Ascending aorta (tissue), 2 donors: Measurements from ENCODE around the gene BMP6. TPM values are rescaled to one million over a fixed set of nuclear protein-coding genes. Genes with fewer than 3 reads are reported as not detected.
A peak's percentile ranks its signal among the peaks of the same experiment; 100 is the strongest.

Experiments
- DNase-seq, 2 donors: peaks; one replicate each; pipeline ENCODE4 v3.0.0-alpha.2; 2019; ENCODE audit warnings: low spot score in 2 of 2
- H3K27ac ChIP-seq, 2 donors: fragments of 200-600 bp; sonication (generic); one replicate each; pipeline ENCODE4 v1.5.1; 2016 to 2017; ENCODE audit warnings: mild to moderate bottlenecking in 1 of 2
- H3K27me3 ChIP-seq: fragments of 200-600 bp; sonication (generic); one replicate; pipeline ENCODE4 v1.5.1; 2017
- H3K36me3 ChIP-seq, 2 donors: fragments of 200-600 bp; sonication (generic); one replicate each; pipeline ENCODE4 v1.5.1; 2016
- H3K4me1 ChIP-seq, 2 donors: fragments of 200-600 bp; sonication (generic); one replicate each; pipeline ENCODE4 v1.5.1; 2016 to 2017; ENCODE audit warnings: mild to moderate bottlenecking in 1 of 2
- H3K4me3 ChIP-seq, 2 donors: fragments of 200-600 bp; sonication (generic); one replicate each; pipeline ENCODE4 v1.5.1; 2016 to 2017; ENCODE audit warnings: mild to moderate bottlenecking in 1 of 2
- H3K9me3 ChIP-seq, 2 donors: fragments of 200-600 bp; sonication (generic); one replicate each; pipeline ENCODE4 v1.5.1; 2016
- intact Hi-C: fragments of 100-400 bp; cut with DNase I; formaldehyde crosslinking; loops from one replicate; pipeline ENCODE4 v1.15.1; 2023
- total RNA-seq: library from RNA; depleted of rRNA; stranded (reverse); fragments of >200 nt; gene quantifications from one replicate; pipeline ENCODE4 v1.1.0, GENCODE V29; 2016
- TF ChIP-seq, protein P1 (sequence below), 3 experiments: fragments of 200-600 bp in 2 of 3; fragments of 450-650 bp in 1 of 3; sonication (generic) in 2 of 3; IDR thresholded peaks; one replicate each; pipeline ENCODE4 v1.5.1; 2016 to 2019; ENCODE audit warnings: antibody characterized with exemption in 3 of 3, mild to moderate bottlenecking in 1 of 3, moderate library complexity in 1 of 3

BMP6 gene
- total RNA-seq, 1 donor from 2014 or later, result 16.0 TPM

DNA sequence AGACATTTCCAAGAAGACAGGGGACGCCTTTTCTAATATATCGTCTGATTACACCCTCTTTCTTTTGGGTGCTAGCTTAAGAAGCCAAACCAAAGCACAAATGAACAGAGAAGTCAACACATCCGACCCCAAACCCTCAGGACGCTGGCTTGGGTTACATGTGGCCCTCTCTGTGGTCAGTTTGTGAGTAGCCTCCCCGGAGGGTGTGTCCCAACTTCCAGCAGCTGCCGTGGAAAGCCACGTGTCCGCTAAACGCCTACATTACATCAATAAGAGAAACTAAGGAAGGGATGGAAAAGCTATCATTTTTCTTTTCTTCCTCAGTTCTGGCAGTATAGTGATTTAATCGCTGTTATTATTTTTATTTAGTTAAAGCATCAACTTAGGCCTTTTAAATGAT, 487 bp upstream of the BMP6 start:
- TF ChIP-seq, protein P1, sequence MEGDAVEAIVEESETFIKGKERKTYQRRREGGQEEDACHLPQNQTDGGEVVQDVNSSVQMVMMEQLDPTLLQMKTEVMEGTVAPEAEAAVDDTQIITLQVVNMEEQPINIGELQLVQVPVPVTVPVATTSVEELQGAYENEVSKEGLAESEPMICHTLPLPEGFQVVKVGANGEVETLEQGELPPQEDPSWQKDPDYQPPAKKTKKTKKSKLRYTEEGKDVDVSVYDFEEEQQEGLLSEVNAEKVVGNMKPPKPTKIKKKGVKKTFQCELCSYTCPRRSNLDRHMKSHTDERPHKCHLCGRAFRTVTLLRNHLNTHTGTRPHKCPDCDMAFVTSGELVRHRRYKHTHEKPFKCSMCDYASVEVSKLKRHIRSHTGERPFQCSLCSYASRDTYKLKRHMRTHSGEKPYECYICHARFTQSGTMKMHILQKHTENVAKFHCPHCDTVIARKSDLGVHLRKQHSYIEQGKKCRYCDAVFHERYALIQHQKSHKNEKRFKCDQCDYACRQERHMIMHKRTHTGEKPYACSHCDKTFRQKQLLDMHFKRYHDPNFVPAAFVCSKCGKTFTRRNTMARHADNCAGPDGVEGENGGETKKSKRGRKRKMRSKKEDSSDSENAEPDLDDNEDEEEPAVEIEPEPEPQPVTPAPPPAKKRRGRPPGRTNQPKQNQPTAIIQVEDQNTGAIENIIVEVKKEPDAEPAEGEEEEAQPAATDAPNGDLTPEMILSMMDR (IDR thresholded peaks at IDR 0.05), result no peak
- no peak for DNase-seq
- Histone ChIP-seq H3K9me3 (no peaks in the 10 kb centered on the region), H3K27ac (no peak overlapping the region), H3K4me3 (peak overlapping the region; percentile 54 to 90), H3K36me3 (no peaks in the 10 kb centered on the region), H3K4me1 (peaks cover 20 to 21% of the 10 kb centered on the region in 2 donors), H3K27me3 (peaks cover 6% of the 10 kb centered on the region)
- intact Hi-C loops, result loop anchor here (5.0 to 10.0 kb wide), 2 partner anchors 337 to 489 kb away; partner anchors contain the start of gene BLOC1S5

- TF ChIP-seq, protein P1 (IDR thresholded peaks at IDR 0.05), result no peak
- Histone ChIP-seq H3K27me3 (peaks cover 17% of the 10 kb centered on the region), H3K36me3 (no peaks in the 10 kb centered on the region), H3K4me1 (peaks cover 20 to 21% of the 10 kb centered on the region in 2 donors), H3K4me3 (peak overlapping the region; percentile 54 to 90), H3K27ac (no peak overlapping the region), H3K9me3 (no peaks in the 10 kb centered on the region)
- DNase-seq, result no peak
- intact Hi-C loops, result loop anchor here (5.0 to 10.0 kb wide), 2 partner anchors 336 to 488 kb away; partner anchors contain the start of gene BLOC1S5
Measured at GRCh38 chr6:7726416-7727085, 652 bp downstream of the BMP6 start.

DNA sequence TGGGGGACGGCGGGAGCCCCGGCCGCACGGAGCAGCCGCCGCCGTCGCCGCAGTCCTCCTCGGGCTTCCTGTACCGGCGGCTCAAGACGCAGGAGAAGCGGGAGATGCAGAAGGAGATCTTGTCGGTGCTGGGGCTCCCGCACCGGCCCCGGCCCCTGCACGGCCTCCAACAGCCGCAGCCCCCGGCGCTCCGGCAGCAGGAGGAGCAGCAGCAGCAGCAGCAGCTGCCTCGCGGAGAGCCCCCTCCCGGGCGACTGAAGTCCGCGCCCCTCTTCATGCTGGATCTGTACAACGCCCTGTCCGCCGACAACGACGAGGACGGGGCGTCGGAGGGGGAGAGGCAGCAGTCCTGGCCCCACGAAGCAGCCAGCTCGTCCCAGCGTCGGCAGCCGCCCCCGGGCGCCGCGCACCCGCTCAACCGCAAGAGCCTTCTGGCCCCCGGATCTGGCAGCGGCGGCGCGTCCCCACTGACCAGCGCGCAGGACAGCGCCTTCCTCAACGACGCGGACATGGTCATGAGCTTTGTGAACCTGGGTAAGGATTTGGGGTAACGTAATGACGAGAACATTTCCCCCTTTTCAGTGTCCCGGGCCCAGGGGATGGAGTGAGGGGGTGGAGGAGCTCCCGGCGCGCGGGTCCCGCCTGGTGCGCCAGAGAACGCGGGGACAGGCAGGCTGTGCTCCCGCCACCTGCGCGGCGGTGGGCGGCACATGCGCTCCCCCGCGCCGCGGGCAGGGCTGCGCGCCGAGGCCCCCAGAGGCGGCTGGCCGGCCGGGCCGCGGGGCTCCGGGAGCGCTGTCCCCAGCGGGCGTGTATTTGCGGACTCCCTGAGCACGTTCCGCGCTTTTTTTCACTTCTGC, 1.4 kb downstream of the BMP6 start:
- DNase-seq, result no peak
- H3K27me3 ChIP-seq, result peaks cover 17% of the 10 kb centered on the region
- intact Hi-C loops, result loop anchor here (5.0 to 10.0 kb wide), 2 partner anchors 335 to 487 kb away; partner anchors contain the start of gene BLOC1S5

GRCh38 chr6:7727946-7728854, 2.3 kb downstream of the BMP6 start:
- Histone ChIP-seq H3K27ac (no peak overlapping the region), H3K27me3 (peaks cover 17% of the 10 kb centered on the region)

More for the DNA sequence above, 1.4 kb downstream of the BMP6 start:
- H3K9me3 ChIP-seq, result no peaks in the 10 kb centered on the region
- H3K4me3 ChIP-seq, result peak overlapping the region; percentile 54 to 90
- H3K4me1 ChIP-seq, result peaks cover 20 to 21% of the 10 kb centered on the region in 2 donors
- TF ChIP-seq, protein P1 (IDR thresholded peaks at IDR 0.05), result no peak
- H3K36me3 ChIP-seq, result no peaks in the 10 kb centered on the region
- no peak overlapping the region for H3K27ac ChIP-seq

More at GRCh38 chr6:7727946-7728854, 2.3 kb downstream of the BMP6 start:
- intact Hi-C loops, result loop anchor here (5.0 to 10.0 kb wide), 2 partner anchors 334 to 487 kb away; partner anchors contain the start of gene BLOC1S5
- no peaks in the 10 kb centered on the region for H3K9me3 ChIP-seq
- DNase-seq, result no peak
- TF ChIP-seq, protein P1 (IDR thresholded peaks at IDR 0.05), result no peak
- H3K4me3 ChIP-seq, result peak overlapping the region; percentile 54 to 90
- peaks cover 20 to 21% of the 10 kb centered on the region in 2 donors for H3K4me1 ChIP-seq
- H3K36me3 ChIP-seq, result no peaks in the 10 kb centered on the region
